Liver (tissue), 9 donors: ENCODE measurements around the gene COX6B1. TPM values are rescaled to one million over a fixed set of nuclear protein-coding genes. Genes with fewer than 3 reads are reported as not detected.
"Not testable (repeated sequence)": the region's sequence is repeated elsewhere in the genome, so short reads cannot be mapped to it uniquely, and the experiment has no call there.

Source experiments
- DNase-seq: peaks from one replicate; pipeline ENCODE4 v3.0.0-alpha.2; 2017; ENCODE audit warnings: low spot score
- H3K27ac ChIP-seq, 2 donors: one replicate each; pipeline ENCODE4 v1.7.0; 2013; ENCODE audit warnings: inconsistent platforms in 2 of 2, low read length in 2 of 2, control low read depth in 1 of 2, low read depth in 1 of 2, mild to moderate bottlenecking in 1 of 2
- H3K27me3 ChIP-seq, 4 donors: one replicate each; pipeline versions ENCODE4 v1.6.1 to v1.7.0; 2013; ENCODE audit warnings: low read length in 3 of 4, inconsistent platforms in 1 of 4, mild to moderate bottlenecking in 1 of 4, moderate library complexity in 1 of 4; ENCODE audit not compliant: control insufficient read depth in 4 of 4, insufficient read depth in 4 of 4
- H3K36me3 ChIP-seq, 4 donors: one replicate each; pipeline versions ENCODE4 v1.6.1 to v1.7.0; 2013; ENCODE audit warnings: low read length in 3 of 4, mild to moderate bottlenecking in 3 of 4, low read depth in 1 of 4, moderate library complexity in 1 of 4; ENCODE audit not compliant: control insufficient read depth in 4 of 4, insufficient read depth in 3 of 4
- H3K4me1 ChIP-seq, 4 donors: one replicate each; pipeline versions ENCODE4 v1.6.1 to v1.7.0; 2013; ENCODE audit warnings: low read length in 3 of 4, mild to moderate bottlenecking in 3 of 4, moderate library complexity in 1 of 4; ENCODE audit not compliant: control insufficient read depth in 4 of 4, insufficient read depth in 4 of 4
- H3K4me3 ChIP-seq, 3 donors: one replicate each; pipeline versions ENCODE4 v1.6.1 to v1.7.0; 2013; ENCODE audit warnings: low read length in 3 of 3, control low read depth in 1 of 3, low read depth in 1 of 3, mild to moderate bottlenecking in 1 of 3
- H3K9ac ChIP-seq, 2 donors: one replicate each; pipeline ENCODE4 v1.7.0; 2013; ENCODE audit warnings: low read length in 2 of 2, mild to moderate bottlenecking in 2 of 2, moderate library complexity in 2 of 2, control low read depth in 1 of 2, low read depth in 1 of 2
- H3K9me3 ChIP-seq, 4 donors: one replicate each; pipeline versions ENCODE4 v1.6.1 to v1.7.0; 2013; ENCODE audit warnings: low read length in 3 of 4; ENCODE audit not compliant: control insufficient read depth in 4 of 4
- EGR1 ChIP-seq, 2 donors: IDR thresholded peaks; 2 replicates each; pipeline ENCODE4 v1.6.1; 2016 to 2018; ENCODE audit warnings: antibody characterized with exemption in 2 of 2, low read depth in 2 of 2
- FOXA2 ChIP-seq: IDR thresholded peaks from 2 replicates; pipeline ENCODE4 v1.6.1; 2016; ENCODE audit warnings: antibody characterized with exemption
- GABPA ChIP-seq, 2 donors: IDR thresholded peaks in 1 of 2; conservative IDR thresholded peaks in 1 of 2; 2 replicates each; pipeline ENCODE4 v1.6.1; 2016; ENCODE audit warnings: antibody characterized with exemption in 2 of 2, mild to moderate bottlenecking in 1 of 2, moderate library complexity in 1 of 2
- HNF4A ChIP-seq, 2 donors: conservative IDR thresholded peaks; 2 replicates each; pipeline ENCODE4 v1.6.1; 2016; ENCODE audit warnings: antibody characterized with exemption in 2 of 2, mild to moderate bottlenecking in 2 of 2
- HNF4G ChIP-seq: IDR thresholded peaks from 2 replicates; pipeline ENCODE4 v1.6.1; 2016; ENCODE audit warnings: antibody characterized with exemption
- NR2F2 ChIP-seq: IDR thresholded peaks from 2 replicates; pipeline ENCODE4 v1.6.1; 2016; ENCODE audit warnings: antibody characterized with exemption
- RAD21 ChIP-seq, 2 donors: IDR thresholded peaks; 2 replicates each; pipeline ENCODE4 v1.6.1; 2016; ENCODE audit warnings: antibody characterized with exemption in 2 of 2, mild to moderate bottlenecking in 2 of 2
- RXRA ChIP-seq, 2 donors: IDR thresholded peaks; 2 replicates each; pipeline ENCODE4 v1.6.1; 2017 to 2018; ENCODE audit warnings: antibody characterized with exemption in 2 of 2, mild to moderate bottlenecking in 1 of 2
- SP1 ChIP-seq: IDR thresholded peaks from 2 replicates; pipeline ENCODE4 v1.6.1; 2018; ENCODE audit warnings: antibody characterized with exemption, mild to moderate bottlenecking
- TAF1 ChIP-seq: conservative IDR thresholded peaks from 2 replicates; pipeline ENCODE4 v1.6.1; 2016; ENCODE audit warnings: antibody characterized with exemption, mild to moderate bottlenecking
- WGBS: extraction: QIAGEN DNeasy Blood & Tissue Kit; methylation state at CpG from one replicate; pipeline ENCODE4 v1.1.7; 2013; 5-methylcytosine and 5-hydroxymethylcytosine counted together
- polyA plus RNA-seq, 2 donors: library from polyadenylated mRNA; stranded (reverse) in 1 of 2; unstranded in 1 of 2; fragments of 200-250 nt in 1 of 2; fragments of >200 nt in 1 of 2; fragmentation: Nextera tagmentation in 1 of 2; extraction: Ambion mirVana in 1 of 2; gene quantifications; one replicate each; pipeline versions ENCODE4 v1.2.1 to v1.2.3, GENCODE V29; 2013 to 2015
- total RNA-seq, 2 donors: library from RNA; depleted of rRNA; stranded (reverse); fragments of >200 nt; gene quantifications; one replicate each; pipeline ENCODE4 v1.2.3, GENCODE V29; 2014
- donor health status: healthy.
- donor health status: healthy.
- donor health status: healthy.
- donor health status: healthy.
- donor health status: healthy.

Gene COX6B1
- total and polyA plus RNA-seq, 4 donors: 139 to 518 (median 321) TPM

GRCh38 chr19:35601971-35602370, 46.2 kb upstream of the COX6B1 start (continued):
- TF ChIP-seq NR2F2: no peak

- not testable (repeated sequence) for H3K9ac ChIP-seq, H3K4me1 ChIP-seq, H3K36me3 ChIP-seq, DNase-seq, H3K27ac ChIP-seq, H3K9me3 ChIP-seq, H3K27me3 ChIP-seq, H3K4me3 ChIP-seq
- 85% methylated on average over 4 of the region's 4 CpGs for WGBS
Observed at GRCh38 chr19:35604436-35604835, 43.7 kb upstream of the COX6B1 start.

DNA sequence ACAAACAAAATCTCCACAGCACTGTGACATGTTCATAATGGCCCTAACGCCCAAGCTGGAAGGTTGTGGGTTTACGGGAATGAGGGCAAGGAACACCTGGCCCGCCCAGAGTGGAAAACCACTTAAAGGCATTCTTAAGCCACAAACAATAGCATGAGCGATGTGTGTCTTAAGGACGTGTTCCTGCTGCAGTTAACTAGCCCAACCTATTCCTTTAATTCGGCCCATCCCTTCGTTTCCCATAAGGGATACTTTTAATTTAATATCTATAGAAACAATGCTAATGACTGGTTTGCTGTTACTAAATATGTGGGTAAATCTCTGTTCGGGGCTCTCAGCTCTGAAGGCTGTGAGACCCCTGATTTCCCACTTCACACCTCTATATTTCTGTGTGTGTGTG, 41.0 kb upstream of the COX6B1 start:
- WGBS: 84% methylated on average over 8 of the region's 8 CpGs
- not testable (repeated sequence) for H3K36me3 ChIP-seq, H3K27ac ChIP-seq, DNase-seq, H3K27me3 ChIP-seq, H3K9me3 ChIP-seq, H3K9ac ChIP-seq, H3K4me3 ChIP-seq, H3K4me1 ChIP-seq

GRCh38 chr19:35607661-35608060, 40.5 kb upstream of the COX6B1 start:
- WGBS: 64% methylated on average over 3 of the region's 3 CpGs

GRCh38 chr19:35608251-35608650, 39.9 kb upstream of the COX6B1 start:
- DNase-seq: no peak
- Histone ChIP-seq H3K9me3 (peaks cover 0 to 2% (median 0%) of the 10 kb centered on the region in 4 donors), H3K27me3 (no peaks in the 10 kb centered on the region), H3K4me1 (peaks cover 0 to 13% (median 9%) of the 10 kb centered on the region in 4 donors), H3K9ac (no peak overlapping the region), H3K4me3 (no peak overlapping the region), H3K36me3 (no peaks in the 10 kb centered on the region), H3K27ac (no peak overlapping the region)
- no peak for TF ChIP-seq RXRA (IDR thresholded peaks at IDR 0.05)
- TF ChIP-seq SP1: no peak
- TF ChIP-seq FOXA2: no peak
- TF ChIP-seq HNF4G: no peak
- TF ChIP-seq TAF1: no peak
- 68% methylated on average over 2 of the region's 2 CpGs for WGBS

More at GRCh38 chr19:35607661-35608060, 40.5 kb upstream of the COX6B1 start:
- DNase-seq: no peak
- peaks cover 0 to 7% (median 4%) of the 10 kb centered on the region in 4 donors for H3K4me1 ChIP-seq
- no peak overlapping the region for H3K9ac ChIP-seq
- no peaks in the 10 kb centered on the region for H3K27me3 ChIP-seq
- no peaks in the 10 kb centered on the region for H3K36me3 ChIP-seq
- H3K27ac ChIP-seq: no peak overlapping the region
- peaks cover 0 to 2% (median 0%) of the 10 kb centered on the region in 4 donors for H3K9me3 ChIP-seq
- H3K4me3 ChIP-seq: no peak overlapping the region
- no peak for TF ChIP-seq RAD21 (IDR thresholded peaks at IDR 0.05)
- no peak for TF ChIP-seq EGR1 (IDR thresholded peaks at IDR 0.05; ENCODE audit: low read depth in 2 of 2)
- no peak for TF ChIP-seq HNF4A (conservative IDR thresholded peaks at IDR 0.05)
- no peak for TF ChIP-seq GABPA (IDR thresholded peaks at IDR 0.05 in 1 of 2, conservative IDR thresholded peaks at IDR 0.05 in 1 of 2)
- no peak for TF ChIP-seq NR2F2
